ENCODE results near the gene RALGPS1.
"Not testable (repeated sequence)": the region's sequence is repeated elsewhere in the genome, so short reads cannot be mapped to it uniquely, and the experiment has no call there.

Gene RALGPS1

GRCh38 chr9:127165116-127165515 lies 250.5 kb downstream of the RALGPS1 start:
- DNase-seq, result no peak

GRCh38 chr9:127166111-127166510 lies 251.5 kb downstream of the RALGPS1 start:
- DNase-seq, result no peak

DNA sequence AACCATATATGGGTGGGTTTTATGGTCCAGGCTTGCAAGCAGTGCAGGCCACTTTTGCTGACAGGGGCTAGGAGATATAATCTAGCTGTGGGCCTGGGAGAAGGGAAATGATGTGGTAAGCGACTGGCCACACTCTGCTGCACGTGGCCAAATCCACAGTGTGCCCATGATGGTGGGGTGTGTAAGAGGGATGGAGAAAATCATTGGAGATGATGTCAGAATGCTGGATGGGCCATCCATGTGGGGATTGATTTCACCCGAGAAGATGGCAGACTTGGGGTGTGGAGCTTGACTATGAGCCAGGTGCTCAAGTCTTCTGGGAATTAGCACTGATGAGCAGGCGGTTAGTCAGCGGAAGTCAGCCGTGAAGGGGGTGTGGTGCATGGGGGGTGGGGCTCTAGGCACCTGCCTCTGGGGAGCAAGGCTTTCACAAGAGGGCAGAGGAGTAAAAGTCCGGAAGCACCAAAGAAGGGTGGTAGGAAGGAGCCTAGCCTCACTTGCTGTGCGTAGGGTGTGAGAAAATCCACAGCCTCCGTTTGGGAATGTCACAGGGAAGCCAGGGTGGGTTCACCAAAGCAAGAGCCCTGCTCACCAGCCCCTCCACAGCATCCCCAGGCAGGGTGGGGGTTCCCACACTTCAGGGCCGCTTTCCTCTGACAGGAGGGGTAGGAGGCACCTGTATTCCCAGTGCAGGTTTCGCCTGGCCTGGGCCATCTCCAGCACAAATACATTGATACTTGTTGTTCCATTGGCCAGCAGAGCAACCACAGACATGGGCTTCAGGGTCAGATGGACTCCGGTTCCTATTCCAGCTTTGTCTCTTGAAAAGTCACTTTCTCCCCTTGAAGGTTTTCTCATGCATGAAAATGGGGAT lies 252.3 kb downstream of the RALGPS1 start:
- DNase-seq, result no peak

DNA sequence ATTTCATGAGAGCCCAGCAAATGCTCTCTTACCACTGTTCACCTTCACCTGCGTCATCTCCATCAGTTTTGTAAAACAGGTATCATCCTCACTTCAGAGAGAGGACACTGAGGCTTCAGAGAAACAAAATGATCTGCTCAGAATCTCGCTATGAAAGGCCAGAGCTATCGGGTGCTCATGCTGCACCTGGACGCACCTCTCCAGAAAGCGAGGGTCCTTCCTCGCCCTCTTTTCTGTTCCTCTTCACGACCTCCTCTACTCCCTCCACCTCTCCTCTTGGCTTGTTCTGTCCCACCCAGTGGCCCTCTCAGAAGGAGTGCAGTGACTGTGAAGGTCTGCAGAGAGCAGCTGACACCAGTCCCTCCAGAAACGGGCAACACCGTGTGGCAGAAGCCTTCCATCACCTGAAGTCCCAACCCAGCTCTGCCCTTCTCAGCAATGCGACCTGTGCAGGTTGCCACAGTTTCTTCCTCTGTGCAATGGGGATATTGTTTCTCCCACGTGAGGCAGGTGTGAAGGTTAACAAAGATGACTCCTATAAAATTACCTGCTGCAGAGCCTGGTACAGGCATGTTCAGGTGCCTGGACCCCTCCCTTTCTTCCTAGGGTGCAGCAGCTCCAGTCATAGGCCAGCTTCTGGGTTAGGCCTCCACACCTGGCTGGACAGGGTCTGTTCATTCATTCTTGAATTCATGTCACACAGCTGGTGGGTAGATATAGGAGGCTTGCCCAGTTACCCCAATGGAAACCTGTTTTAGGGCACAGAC lies 253.2 kb downstream of the RALGPS1 start:
- DNase-seq, result no peak

DNA sequence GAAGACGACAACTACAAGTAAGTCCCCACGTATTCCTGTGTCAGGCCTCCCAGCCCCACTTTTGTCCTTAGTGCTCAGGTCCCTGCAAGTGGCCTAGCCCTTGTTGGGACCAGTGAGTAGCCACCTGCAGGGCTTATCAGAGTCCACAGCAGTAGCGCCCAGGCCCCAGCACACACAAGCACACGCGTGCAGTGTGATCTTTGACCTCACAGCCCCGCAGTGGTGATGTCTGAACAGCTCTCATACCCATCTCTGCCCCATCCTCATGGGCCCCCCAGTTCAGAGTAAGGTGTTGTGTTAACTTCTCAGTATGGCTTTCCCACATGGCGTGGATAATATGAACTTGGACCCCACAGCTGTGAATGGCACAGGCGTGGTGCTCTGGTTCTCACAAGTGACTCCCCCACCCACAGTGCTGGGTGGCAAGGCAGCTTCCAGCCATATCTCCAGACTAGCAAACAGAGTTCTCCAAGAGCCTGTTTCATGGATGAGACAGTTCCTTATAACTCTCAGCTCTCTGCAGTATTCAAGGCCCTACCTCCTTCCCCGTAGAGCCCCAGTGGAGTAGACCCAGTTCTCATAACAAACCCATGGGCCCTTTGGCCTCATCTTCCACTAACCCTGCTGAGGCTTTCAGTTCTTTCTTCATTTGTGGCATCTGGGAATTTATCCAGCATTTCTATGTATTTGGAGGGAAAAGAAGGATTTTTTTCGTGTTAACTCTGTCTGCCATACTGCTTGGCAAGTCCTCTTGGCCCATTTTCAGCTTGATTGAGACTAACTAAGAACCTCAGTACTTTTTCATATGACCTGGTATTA lies 254.4 kb downstream of the RALGPS1 start:
- no peak for DNase-seq

GRCh38 chr9:127169575-127169883 lies 254.9 kb downstream of the RALGPS1 start:
- DNase-seq, result no peak

- DNase-seq, result no peak
These were observed 255.5 kb downstream of the RALGPS1 start for GRCh38 chr9:127170103-127170502.

GRCh38 chr9:127170652-127171051 lies 256.1 kb downstream of the RALGPS1 start:
- DNase-seq, result no peak

- DNase-seq, result not testable (repeated sequence)
These were observed 256.8 kb downstream of the RALGPS1 start for GRCh38 chr9:127171348-127171747.

DNA sequence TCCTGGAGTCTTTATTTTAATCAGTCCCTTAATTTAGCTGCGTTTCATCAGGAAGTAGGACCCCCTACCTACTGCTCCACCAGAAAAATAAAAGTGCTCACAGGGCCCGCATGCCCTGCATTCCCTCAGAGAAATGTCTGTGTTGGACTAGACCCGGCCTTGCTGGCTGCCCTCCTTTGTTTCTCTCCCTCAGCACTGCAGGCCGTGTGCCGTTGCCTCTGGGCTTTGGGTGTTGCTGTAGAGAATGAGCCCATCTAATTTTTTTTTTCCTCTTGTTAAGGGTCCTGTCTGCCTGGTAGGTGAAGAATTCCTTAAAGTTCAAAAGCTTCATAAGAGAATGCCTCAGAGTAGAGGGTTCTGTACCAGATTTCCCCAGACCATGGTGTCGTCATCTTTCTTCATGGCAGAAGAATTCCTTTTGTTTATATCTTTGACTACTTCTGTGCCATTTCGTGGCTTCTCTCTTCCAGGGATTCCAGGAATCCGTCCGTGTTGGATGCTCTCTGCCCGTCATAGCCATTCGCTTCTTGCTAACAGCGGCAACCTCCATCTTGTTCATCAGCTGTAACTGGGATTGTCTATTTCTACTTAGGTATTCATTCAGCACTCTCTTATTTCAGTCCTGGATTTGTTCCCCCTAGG lies 257.6 kb downstream of the RALGPS1 start:
- no peak for DNase-seq

DNA sequence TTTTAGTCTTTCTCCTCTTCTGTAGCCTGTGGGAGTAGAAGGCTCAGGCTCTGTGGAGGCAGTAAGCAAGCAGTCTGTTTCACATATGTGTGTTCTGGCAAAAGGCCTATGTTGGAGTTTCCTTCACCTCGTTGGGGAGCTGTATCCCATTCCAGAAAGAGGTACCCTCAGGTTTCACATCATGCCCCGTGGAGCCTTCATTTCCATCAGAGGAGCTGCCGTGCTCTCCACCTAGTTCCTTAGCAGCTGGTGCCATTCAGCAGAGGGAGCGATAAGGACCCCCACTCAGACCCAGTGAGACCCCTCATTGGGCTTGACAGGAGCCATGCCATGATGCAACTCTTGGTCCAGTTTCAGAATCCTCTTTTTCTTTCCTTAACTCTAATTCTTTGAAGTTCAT lies 258.5 kb downstream of the RALGPS1 start:
- DNase-seq, result no peak

DNA sequence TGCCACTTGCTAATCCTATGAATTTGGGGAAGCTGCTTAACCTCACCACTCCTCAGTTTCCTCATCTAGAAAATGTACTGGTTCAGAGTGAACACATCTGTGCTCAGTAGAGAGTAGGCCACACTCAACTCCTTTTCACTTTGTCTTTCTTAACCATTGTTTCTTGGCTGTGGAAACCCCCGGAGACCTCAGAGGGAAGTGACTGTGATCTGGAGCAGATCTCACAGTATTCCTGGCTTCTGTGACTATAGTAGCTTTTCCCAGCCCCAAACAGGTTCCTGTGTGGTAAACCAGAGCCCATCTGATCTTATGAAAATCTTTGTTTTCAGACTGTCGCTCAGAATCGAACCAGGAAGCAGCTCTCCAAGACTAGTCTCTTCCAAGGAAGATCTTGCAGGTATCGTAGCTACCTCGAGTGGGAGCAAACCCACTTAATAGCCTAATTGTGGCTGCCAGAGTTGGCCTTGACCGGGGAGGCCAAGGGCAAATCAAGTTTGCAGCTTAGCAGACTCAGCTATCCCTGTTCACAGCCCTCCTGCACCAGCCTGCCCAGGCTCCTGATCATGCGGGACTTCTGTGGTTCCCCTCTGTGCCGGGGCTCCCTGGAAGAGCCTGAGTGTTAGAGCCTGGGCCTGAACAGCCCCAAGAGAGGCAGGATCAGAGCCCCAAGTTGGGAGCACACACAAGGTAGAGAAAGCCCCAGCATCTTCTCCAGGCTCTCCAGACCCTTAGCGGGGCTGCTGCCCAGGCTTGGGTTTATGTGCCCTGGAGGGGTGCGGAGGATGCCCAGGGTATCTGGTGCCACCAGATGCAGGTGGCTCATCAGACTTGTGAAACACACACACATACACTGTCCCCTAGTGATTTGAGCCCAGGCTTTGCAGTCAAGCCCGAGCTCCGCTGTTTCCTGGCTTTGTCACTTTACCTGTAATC lies 260.1 kb downstream of the RALGPS1 start:
- DNase-seq, result no peak

- DNase-seq, result no peak
These were observed 260.7 kb downstream of the RALGPS1 start for GRCh38 chr9:127175319-127175715.

- DNase-seq, result no peak
These were observed 261.2 kb downstream of the RALGPS1 start for GRCh38 chr9:127175764-127176163.

DNA sequence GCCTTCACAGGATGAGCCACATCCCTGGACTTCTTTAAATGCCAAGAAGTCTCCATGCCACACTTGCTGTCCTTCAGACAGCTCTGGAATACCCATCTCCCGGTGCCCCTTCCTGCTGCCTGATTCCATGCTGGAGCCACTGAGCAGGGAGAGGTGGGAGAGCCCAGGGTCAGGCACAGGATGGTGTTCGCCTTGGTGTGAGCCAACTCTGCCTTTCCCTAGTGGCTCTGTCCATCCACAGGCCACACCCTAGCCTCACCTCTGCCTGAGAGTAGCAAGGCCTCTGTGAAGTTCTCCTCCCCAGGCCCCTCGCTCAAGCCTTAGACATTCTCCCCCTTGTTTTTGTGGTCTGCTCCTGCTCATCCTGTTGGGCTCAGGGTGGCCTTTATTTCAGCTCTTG lies 262.0 kb downstream of the RALGPS1 start:
- DNase-seq, result no peak

GRCh38 chr9:127177231-127177630 lies 262.6 kb downstream of the RALGPS1 start:
- DNase-seq, result no peak

GRCh38 chr9:127177665-127178265 lies 263.2 kb downstream of the RALGPS1 start:
- DNase-seq, result no peak

DNA sequence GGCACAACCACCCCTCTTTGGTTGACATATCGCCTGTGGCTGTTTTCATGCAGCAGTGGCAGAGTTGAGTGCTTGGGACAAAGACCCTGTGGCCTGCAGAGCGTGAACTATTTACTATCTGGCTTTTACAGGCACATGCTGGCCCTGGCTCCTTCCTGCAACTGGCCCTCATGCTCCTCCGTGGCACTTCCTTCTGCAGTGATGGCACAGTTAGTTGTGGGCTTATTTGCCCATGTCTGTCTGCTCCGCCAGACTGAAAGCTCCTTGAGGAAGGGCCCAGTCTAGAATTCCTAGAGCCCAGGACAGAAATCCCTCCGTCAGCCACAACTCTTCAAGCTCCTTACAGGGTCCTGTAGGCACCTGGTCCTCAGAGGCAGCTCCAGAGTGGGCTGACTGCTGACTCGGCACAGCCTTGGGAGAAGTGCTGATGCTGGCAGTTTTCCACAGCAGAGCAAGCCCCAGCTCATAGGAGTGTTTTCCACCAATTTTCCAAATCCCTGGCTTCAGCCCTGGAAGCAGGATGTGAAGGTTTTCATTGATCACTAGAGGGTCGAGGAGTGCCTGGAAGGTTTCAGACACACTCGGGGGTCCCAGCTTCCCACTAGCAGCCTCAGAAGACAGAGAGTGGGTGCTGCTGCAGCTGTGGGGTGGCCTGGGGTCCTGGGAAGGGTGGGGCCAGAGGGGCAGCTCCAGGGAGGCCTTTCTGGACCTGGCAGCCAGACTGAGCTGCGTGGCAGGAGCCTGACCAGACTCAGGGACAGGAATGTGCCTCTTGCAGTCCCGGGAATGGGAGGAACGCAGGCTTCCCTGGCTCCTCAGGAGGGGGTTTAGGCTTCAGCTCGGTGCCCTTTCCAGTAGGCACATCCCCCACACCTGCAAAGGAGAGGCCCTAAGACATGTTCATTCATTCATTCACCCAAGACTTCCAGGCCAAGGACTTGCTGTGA lies 264.4 kb downstream of the RALGPS1 start:
- DNase-seq, result no peak

DNA sequence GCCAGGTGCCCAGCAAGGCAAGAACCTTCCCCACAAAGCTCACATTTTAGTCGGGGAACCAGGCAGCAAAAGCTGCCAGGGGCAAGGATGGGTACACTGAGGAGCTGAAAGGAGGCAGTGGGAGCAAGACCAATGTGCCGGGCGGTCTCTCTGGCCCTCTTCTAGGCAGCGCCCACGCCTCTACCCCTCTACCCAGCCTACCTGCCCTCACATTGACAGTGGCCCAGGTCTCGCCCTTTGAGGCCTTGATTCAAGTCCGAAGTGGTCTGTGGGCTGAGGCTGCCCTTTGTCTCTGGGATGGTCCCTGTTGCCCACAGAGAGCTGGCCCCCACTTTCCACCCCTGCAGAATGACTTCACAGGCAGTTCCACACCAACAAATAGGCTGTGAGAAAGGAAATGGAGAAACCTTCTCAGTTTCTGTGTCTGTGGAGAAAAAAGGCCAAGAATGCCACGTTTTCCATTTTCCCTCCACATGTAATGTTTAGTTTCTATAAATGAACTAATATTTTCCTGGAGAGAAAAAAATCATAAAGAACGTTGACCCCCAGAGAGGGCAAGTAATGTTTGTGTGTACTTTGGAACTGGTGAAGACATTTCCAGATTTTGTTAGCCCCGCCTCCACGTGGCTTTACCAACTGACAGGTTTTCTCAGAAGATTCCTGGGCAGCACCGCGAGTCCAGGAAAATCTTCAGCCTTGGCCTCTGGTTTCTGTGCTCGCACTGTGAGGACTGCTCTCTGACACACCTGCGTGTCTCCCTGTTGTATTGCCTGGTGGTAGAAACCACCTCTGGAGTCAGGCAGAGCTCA lies 265.3 kb downstream of the RALGPS1 start:
- DNase-seq, result no peak

All from GOT3 (cell line).